Vagina (tissue), 2 donors: Measurements from ENCODE around the gene GUCY1A2.

Source experiments
- CTCF ChIP-seq, 3 experiments: fragments of 450-650 bp in 2 of 3; fragments of 200-600 bp in 1 of 3; sonication (generic) in 1 of 3; IDR thresholded peaks; one replicate each; pipeline ENCODE4 v1.5.1; 2017 to 2019; ENCODE audit warnings: antibody characterized with exemption in 3 of 3, mild to moderate bottlenecking in 2 of 3, moderate library complexity in 2 of 3
- POLR2A ChIP-seq, 2 donors: fragments of 450-650 bp; IDR thresholded peaks; one replicate each; pipeline ENCODE4 v1.6.1; 2017; ENCODE audit warnings: antibody characterized with exemption in 2 of 2, mild to moderate bottlenecking in 2 of 2, moderate library complexity in 2 of 2
- POLR2AphosphoS5 ChIP-seq, 2 donors: sonication (generic); formaldehyde crosslinking; IDR thresholded peaks; one replicate each; pipeline ENCODE4 v1.9.0; 2017; ENCODE audit warnings: antibody characterized with exemption in 2 of 2, mild to moderate bottlenecking in 2 of 2, low read depth in 1 of 2; ENCODE audit not compliant: insufficient read depth in 1 of 2

- TF ChIP-seq POLR2AphosphoS5 (IDR thresholded peaks at IDR 0.05; ENCODE audit: insufficient read depth in 1 of 2, low read depth in 1 of 2) (no peak), CTCF (IDR thresholded peaks at IDR 0.05) (no peak), POLR2A (IDR thresholded peaks at IDR 0.05) (no peak)
Observed at GRCh38 chr11:106748059-106748458, 270.2 kb downstream of the GUCY1A2 start.
